Esophagus squamous epithelium (tissue), 5 donors: Measurements from ENCODE around the gene NOS2. TPM values are rescaled to one million over a fixed set of nuclear protein-coding genes. Genes with fewer than 3 reads are reported as not detected.

ENCODE experiments used
- DNase-seq: peaks from one replicate; lab custom pipeline; 2025; lab: John Stamatoyannopoulos, UW
- H3K27ac ChIP-seq, 4 donors: fragments of 200-600 bp; sonication (generic); one replicate each; pipeline ENCODE4 v1.5.1; 2016 to 2019; ENCODE audit warnings: mild to moderate bottlenecking in 1 of 4
- H3K27me3 ChIP-seq, 4 donors: fragments of 200-600 bp; sonication (generic); 1 replicate in 3 of 4; 2 replicates in 1 of 4; pipeline versions ENCODE4 v1.5.1 to v1.6.0; 2017 to 2021; ENCODE audit warnings: antibody characterized with exemption in 1 of 4
- H3K36me3 ChIP-seq, 3 donors: fragments of 200-600 bp; sonication (generic); one replicate each; pipeline ENCODE4 v1.5.1; 2016 to 2019
- H3K4me1 ChIP-seq, 3 donors: fragments of 200-600 bp; sonication (generic); one replicate each; pipeline ENCODE4 v1.5.1; 2017 to 2019
- H3K4me3 ChIP-seq, 4 donors: fragments of 200-600 bp; sonication (generic); 1 replicate in 3 of 4; 2 replicates in 1 of 4; pipeline ENCODE4 v1.5.1; 2016 to 2019; ENCODE audit warnings: mild to moderate bottlenecking in 2 of 4, moderate library complexity in 1 of 4
- H3K9me3 ChIP-seq, 3 donors: fragments of 200-600 bp; sonication (generic); one replicate each; pipeline ENCODE4 v1.5.1; 2016 to 2019
- CTCF ChIP-seq, 6 experiments: fragments of 450-650 bp in 4 of 6; fragments of 200-600 bp in 2 of 6; sonication (generic) in 2 of 6; IDR thresholded peaks; one replicate each; pipeline ENCODE4 v1.5.1; 2016 to 2019; ENCODE audit warnings: antibody characterized with exemption in 6 of 6, mild to moderate bottlenecking in 4 of 6, moderate library complexity in 4 of 6
- POLR2A ChIP-seq, 4 donors: fragments of 450-650 bp; IDR thresholded peaks; one replicate each; pipeline ENCODE4 v1.6.1; 2017; ENCODE audit warnings: antibody characterized with exemption in 4 of 4, mild to moderate bottlenecking in 4 of 4, moderate library complexity in 3 of 4
- whole genome bisulfite sequencing, 2 donors: methylation state at CpG; one replicate each; pipeline ENCODE4 v1.1.5; 2018; 5-methylcytosine and 5-hydroxymethylcytosine counted together
- intact Hi-C: fragments of 100-400 bp; cut with DNase I; formaldehyde crosslinking; loops from one replicate; pipeline ENCODE4 v1.15.0; 2022
- total RNA-seq, 4 donors: library from RNA; depleted of rRNA; stranded (reverse); fragments of >200 nt; gene quantifications; one replicate each; pipeline ENCODE4 v1.1.0, GENCODE V29; 2016
- donor health status: DM: yes; HTN: yes; CAD: no.

NOS2 gene
- total RNA-seq, 4 donors from 2014 or later, result 0.11 to 2.7 (median 0.86) TPM

- TF ChIP-seq CTCF (IDR thresholded peaks at IDR 0.05) (peak; percentile 67 to 94 (median 86)), POLR2A (IDR thresholded peaks at IDR 0.05) (no peak)
- H3K4me3 ChIP-seq, result no peak overlapping the region
- H3K9me3 ChIP-seq, result no peaks in the 10 kb centered on the region
- no peaks in the 10 kb centered on the region for H3K4me1 ChIP-seq
- H3K36me3 ChIP-seq, result no peaks in the 10 kb centered on the region
- intact Hi-C loops, result loop anchor here (5.0 kb wide), 1 partner anchor 122 kb away; no protein-coding TSS in a partner anchor
- no peak for DNase-seq
- no peak overlapping the region for H3K27ac ChIP-seq
- 39 to 70% methylated on average over 10 to 12 of the region's 28 CpGs for WGBS, 2 donors
- H3K27me3 ChIP-seq, result no peaks in the 10 kb centered on the region
These were observed 40.1 kb downstream of the NOS2 start for GRCh38 chr17:27760069-27760885.

GRCh38 chr17:27759528-27759927 lies 40.8 kb downstream of the NOS2 start:
- no peaks in the 10 kb centered on the region for H3K9me3 ChIP-seq
- H3K27ac ChIP-seq, result no peak overlapping the region
- H3K4me3 ChIP-seq, result no peak overlapping the region
- TF ChIP-seq CTCF (IDR thresholded peaks at IDR 0.05), result no peak
- TF ChIP-seq POLR2A (IDR thresholded peaks at IDR 0.05), result no peak
- no peaks in the 10 kb centered on the region for H3K36me3 ChIP-seq
- intact Hi-C loops, result loop anchor here (5.0 kb wide), 1 partner anchor 102 kb away; no protein-coding TSS in a partner anchor
- no peak for DNase-seq
- no peaks in the 10 kb centered on the region for H3K4me1 ChIP-seq
- 69 to 91% methylated on average over 9 of the region's 14 CpGs for WGBS, 2 donors
- H3K27me3 ChIP-seq, result no peaks in the 10 kb centered on the region

GRCh38 chr17:27756467-27757371 lies 43.6 kb downstream of the NOS2 start:
- intact Hi-C loops, result loop anchor here (5.0 kb wide), 1 partner anchor 99 kb away; no protein-coding TSS in a partner anchor
- Histone ChIP-seq H3K4me1 (peaks cover 0 to 9% (median 7%) of the 10 kb centered on the region in 3 donors), H3K27ac (no peak overlapping the region), H3K4me3 (no peak overlapping the region), H3K36me3 (no peaks in the 10 kb centered on the region), H3K27me3 (no peaks in the 10 kb centered on the region), H3K9me3 (no peaks in the 10 kb centered on the region)
- 67 to 71% methylated on average over 12 of the region's 17 CpGs for WGBS, 2 donors
- no peak for TF ChIP-seq POLR2A (IDR thresholded peaks at IDR 0.05)
- TF ChIP-seq CTCF (IDR thresholded peaks at IDR 0.05), result peak; percentile 75 to 95 (median 91)
- DNase-seq, result no peak

- DNase-seq, result no peak
- H3K4me3 ChIP-seq, result no peak overlapping the region
- H3K27me3 ChIP-seq, result no peaks in the 10 kb centered on the region
- no peak for TF ChIP-seq CTCF (IDR thresholded peaks at IDR 0.05)
- no peak for TF ChIP-seq POLR2A (IDR thresholded peaks at IDR 0.05)
- H3K4me1 ChIP-seq, result peaks cover 0 to 13% (median 9%) of the 10 kb centered on the region in 3 donors
- H3K36me3 ChIP-seq, result no peaks in the 10 kb centered on the region
- no peaks in the 10 kb centered on the region for H3K9me3 ChIP-seq
- no peak overlapping the region for H3K27ac ChIP-seq
- 55 to 89% methylated on average over 2 to 14 of the region's 28 CpGs for WGBS, 2 donors
- intact Hi-C loops, result loop anchor here (5.0 kb wide), 1 partner anchor 99 kb away; no protein-coding TSS in a partner anchor
These were observed 44.4 kb downstream of the NOS2 start for GRCh38 chr17:27755706-27756466.
